GM19035 (cell line): ENCODE data around the gene TMEM131.
"Not testable (repeated sequence)": the region's sequence is repeated elsewhere in the genome, so short reads cannot be mapped to it uniquely, and the experiment has no call there.

ENCODE experiments used
- ATAC-seq: cut with Tn5 transposase; IDR thresholded peaks from one replicate; pipeline ENCODE4 v1.9.1; 2021; ENCODE audit not compliant: unreplicated experiment

Gene TMEM131

GRCh38 chr2:97914691-97915213 lies 81.0 kb downstream of the TMEM131 start:
- no peak for ATAC-seq

GRCh38 chr2:97913846-97914245 lies 81.9 kb downstream of the TMEM131 start:
- no peak for ATAC-seq

GRCh38 chr2:97911922-97912575 lies 83.7 kb downstream of the TMEM131 start:
- ATAC-seq, result no peak

GRCh38 chr2:97911206-97911921 lies 84.4 kb downstream of the TMEM131 start:
- peak; percentile 80 for ATAC-seq

GRCh38 chr2:97910403-97911205 lies 85.1 kb downstream of the TMEM131 start:
- ATAC-seq, result no peak

- ATAC-seq, result no peak
These were observed 87.5 kb downstream of the TMEM131 start for GRCh38 chr2:97908208-97908676.

- ATAC-seq, result no peak
These were observed 88.2 kb downstream of the TMEM131 start for GRCh38 chr2:97907369-97908100.

- no peak for ATAC-seq
These were observed 89.4 kb downstream of the TMEM131 start for GRCh38 chr2:97906307-97906706.

GRCh38 chr2:97905294-97905693 lies 90.5 kb downstream of the TMEM131 start:
- ATAC-seq, result no peak

GRCh38 chr2:97901862-97902261 lies 93.9 kb downstream of the TMEM131 start:
- ATAC-seq, result no peak

GRCh38 chr2:97900806-97901205 lies 94.9 kb downstream of the TMEM131 start:
- ATAC-seq, result no peak

- not testable (repeated sequence) for ATAC-seq
These were observed 102.7 kb downstream of the TMEM131 start for GRCh38 chr2:97893042-97893441.

GRCh38 chr2:97891611-97892010 lies 104.1 kb downstream of the TMEM131 start:
- ATAC-seq, result no peak

GRCh38 chr2:97889156-97889555 lies 106.6 kb downstream of the TMEM131 start:
- ATAC-seq, result no peak

GRCh38 chr2:97885841-97886240 lies 109.9 kb downstream of the TMEM131 start:
- ATAC-seq, result no peak

GRCh38 chr2:97880334-97880733 lies 115.4 kb downstream of the TMEM131 start:
- no peak for ATAC-seq

GRCh38 chr2:97878865-97879264 lies 116.9 kb downstream of the TMEM131 start:
- ATAC-seq, result no peak

- ATAC-seq, result not testable (repeated sequence)
These were observed 117.4 kb downstream of the TMEM131 start for GRCh38 chr2:97878317-97878716.

GRCh38 chr2:97871096-97871780 lies 124.5 kb downstream of the TMEM131 start:
- no peak for ATAC-seq

- ATAC-seq, result peak; percentile 98
These were observed 125.3 kb downstream of the TMEM131 start for GRCh38 chr2:97870396-97870843.
